HG03571 (cell line): ENCODE measurements around the gene SWI5.
"Not testable (repeated sequence)": the region's sequence is repeated elsewhere in the genome, so short reads cannot be mapped to it uniquely, and the experiment has no call there.

Experiments used
- ATAC-seq: cut with Tn5 transposase; IDR thresholded peaks from one replicate; pipeline ENCODE4 v1.9.1; 2021; ENCODE audit not compliant: unreplicated experiment

SWI5 gene

DNA sequence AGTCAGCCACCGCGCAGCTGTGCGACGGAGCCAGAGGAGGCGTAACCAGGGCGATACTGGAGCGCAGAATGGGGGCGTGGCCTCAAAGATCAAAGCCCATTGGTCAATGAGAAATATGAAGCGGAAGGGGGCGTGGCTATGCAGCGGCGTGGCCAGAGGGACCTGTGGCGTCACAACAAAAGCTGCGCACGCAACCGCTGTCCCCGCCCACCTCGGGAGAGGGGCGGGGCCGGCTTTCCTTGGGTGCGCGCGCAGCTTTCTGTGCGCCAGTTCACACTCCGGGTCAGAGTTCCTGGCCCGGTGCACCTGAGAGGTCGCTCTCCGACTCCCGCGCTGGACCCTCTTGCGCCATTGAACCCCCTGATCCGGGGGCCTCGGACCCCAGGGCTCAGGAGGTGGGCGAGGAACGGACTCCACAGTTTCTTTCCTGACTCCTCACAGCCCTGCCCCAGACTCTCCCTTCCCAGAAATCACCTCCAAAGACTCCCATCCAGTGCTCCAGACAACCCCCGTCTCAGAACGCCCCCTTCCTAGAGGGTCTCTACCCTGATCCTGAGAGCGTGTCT is at the start of gene SWI5:
SWI5 (plus strand) TSS at position 269 of the 566 bp plus-strand sequence.
- peak; percentile 93 for ATAC-seq

DNA sequence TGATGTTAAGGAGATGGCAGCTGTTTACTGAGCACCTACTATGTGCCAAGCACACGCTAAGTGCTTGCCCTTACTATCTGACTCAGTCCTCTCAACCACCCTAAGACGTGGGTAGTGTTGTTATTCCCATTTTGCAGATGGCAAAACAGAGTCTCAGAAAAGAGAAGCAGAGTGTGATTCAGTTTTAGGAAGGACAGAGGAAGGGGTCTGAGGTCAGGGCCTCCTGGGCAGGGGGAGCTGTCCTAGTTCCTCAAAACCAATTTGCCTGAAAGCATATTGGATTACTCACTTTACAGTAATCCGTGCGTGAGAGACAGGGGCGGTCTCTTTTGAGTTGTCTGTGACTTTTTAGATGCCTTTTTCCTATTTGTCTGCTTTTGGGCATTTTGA is 49.7 kb upstream of the SWI5 start:
- ATAC-seq = no peak

DNA sequence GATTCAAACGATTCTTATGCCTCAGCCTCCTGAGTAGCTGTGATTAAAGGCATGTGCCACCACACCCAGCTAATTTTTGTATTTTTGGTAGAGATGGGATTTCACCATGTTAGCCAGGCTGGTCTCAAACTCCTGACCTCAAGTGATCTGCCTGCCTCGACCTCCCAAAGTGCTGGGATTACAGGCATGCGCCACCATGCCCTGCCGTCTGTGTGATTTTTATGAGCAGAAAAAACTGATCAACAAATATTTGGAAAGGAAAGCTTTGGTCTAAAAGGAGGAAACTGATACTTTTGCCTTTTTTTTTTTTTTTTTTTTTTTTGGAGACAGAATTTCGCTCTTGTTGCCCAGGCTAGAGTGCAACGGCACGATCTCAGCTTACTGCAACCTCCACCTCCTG is 45.2 kb upstream of the SWI5 start:
- not testable (repeated sequence) for ATAC-seq

DNA sequence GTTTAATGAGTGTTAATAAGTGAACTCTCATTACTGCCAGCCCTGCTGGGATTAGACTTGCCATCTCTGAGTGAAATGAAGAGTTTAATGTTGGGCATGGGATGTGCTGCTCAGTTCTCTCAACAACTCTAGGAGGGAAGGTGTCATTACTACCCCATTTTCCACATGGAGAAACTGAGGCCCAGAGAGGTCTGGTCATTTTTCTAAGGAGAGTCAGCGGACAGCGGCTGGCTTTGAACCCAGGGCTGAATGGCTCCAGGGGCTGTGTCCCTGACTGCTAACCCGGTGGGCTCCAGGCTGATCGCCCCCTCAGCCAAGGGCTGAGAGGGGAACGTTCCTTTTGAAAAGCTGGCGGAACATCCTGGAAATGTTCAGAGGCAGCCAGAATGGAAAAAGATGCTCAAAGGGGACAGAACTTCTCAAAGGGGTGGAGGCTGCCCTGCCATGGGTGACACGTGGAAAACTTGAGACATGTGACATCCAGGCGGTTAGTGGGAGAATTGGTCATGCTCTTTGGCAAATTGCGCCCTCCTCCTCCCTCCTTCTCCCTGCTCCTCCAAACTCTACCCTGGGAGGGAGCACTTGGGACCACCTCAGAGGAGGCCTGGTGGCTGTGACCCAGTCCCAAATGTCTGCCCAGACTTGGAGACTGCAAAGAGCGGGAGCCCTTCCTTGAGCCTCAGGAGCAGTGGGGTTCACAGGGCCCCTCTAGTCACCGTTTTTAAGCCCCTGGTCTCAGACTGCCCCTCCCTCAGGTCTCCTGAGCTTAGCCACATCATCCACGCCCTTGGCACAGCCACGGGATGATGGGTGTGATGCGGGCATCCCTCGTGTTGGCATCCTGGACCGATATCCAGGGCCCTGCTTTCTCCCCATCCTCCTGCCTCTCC is 44.2 kb upstream of the SWI5 start:
- no peak for ATAC-seq

DNA sequence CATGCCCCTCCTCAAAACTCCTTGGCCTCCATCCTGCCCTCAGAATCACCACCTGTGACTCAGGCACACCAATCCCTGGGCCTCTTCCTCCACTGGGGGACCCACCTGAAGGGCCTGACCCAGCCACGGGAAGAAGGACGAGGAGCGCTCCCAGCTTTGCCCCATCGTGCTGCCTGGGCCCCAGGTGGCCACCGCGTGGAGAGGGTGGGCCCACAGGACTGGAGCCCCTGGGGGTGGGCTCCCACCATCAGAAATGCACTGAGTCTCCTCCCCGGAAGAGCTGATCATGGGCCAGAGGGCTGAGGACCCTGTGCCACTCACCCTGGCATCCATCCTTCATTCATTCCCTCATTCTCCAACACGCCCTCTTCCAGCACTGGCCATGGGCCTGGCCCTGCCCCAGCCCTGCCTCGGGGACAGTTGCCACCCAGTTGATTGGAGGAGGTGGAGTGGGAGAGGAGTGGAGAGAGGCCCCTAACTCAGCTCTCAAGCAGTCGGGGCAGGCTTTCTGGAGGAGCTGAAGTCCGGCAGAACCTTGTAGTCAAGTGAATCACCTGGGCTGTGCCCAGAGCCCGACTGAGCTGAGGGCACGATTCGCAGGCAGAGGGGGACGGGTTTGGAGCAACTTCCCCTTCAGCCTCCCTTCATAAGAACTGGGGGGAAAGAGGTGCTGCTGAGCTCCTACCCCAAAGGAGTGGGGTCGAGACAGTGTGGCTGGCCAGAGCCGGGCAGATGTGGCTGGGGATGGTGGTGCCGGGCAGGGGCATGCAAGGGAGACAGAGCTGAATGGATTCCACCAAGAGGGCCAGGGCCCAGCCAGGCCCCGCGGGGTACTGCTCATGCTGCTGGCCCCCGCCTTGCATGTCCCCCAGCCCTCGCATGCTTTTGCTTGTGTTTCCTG is 43.3 kb upstream of the SWI5 start:
- no peak for ATAC-seq

DNA sequence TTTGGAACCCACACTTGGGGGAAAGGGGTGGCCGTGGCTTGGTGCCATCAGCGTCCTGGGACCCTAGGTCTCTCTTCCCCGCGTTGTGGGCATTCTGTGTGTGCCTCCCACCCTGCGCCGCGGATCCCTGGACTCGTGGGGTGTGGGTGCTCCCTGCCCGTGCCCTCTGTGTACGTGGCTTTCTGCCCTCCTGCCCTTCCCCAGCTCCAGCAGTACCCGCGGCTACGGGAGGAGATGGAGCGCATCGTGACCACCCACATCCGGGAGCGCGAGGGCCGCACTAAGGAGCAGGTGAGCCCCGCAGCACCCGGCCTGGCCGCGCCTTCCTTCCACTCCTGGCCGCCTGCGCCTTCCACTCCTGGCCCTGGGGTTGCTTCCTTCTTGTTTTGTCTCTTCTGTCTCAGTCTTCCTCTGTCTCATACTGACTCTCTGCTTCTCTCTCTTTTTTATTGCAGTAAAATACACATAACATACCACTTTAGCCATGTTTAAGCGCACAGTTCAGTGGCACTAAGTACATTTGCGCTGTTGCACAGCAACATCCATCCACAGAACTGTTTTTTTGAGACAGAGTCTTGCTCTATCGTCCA is 42.2 kb upstream of the SWI5 start:
- no peak for ATAC-seq

DNA sequence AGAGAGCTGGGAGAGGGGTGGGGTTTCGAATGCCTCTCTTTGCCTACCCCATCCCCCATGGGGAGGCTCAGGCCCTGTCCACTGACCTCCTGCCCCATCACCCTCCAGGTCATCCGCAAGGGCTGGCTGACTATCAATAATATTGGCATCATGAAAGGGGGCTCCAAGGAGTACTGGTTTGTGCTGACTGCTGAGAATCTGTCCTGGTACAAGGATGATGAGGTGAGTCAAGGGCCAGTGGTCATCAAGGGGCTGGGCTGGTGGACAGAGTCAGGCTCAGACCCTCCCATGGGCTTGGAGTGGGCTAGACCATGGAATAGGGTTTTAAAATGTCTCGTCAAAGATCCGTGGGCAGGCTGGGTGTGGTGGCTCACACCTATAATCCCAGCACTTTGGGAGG is 34.0 kb upstream of the SWI5 start:
- ATAC-seq = no peak

DNA sequence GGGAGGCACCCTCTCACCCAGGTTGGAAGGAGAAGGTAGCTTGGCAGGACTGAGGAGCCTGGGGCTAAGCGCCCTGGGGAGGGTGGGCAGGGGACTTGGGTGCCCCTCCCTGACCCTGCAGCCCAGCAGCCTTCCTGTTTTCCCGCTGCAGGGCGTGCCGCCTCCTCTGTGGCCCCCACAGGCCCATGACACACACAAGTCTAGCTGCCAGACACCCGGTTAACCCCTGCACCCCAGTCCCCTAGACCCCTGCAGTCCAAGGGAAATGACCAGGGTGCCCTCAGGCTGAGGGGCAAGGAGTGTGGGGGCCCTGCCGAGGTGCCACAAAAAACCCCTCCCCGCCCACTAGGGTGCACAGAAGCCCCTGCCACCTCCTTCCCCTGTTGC is 33.3 kb upstream of the SWI5 start:
- ATAC-seq = no peak

DNA sequence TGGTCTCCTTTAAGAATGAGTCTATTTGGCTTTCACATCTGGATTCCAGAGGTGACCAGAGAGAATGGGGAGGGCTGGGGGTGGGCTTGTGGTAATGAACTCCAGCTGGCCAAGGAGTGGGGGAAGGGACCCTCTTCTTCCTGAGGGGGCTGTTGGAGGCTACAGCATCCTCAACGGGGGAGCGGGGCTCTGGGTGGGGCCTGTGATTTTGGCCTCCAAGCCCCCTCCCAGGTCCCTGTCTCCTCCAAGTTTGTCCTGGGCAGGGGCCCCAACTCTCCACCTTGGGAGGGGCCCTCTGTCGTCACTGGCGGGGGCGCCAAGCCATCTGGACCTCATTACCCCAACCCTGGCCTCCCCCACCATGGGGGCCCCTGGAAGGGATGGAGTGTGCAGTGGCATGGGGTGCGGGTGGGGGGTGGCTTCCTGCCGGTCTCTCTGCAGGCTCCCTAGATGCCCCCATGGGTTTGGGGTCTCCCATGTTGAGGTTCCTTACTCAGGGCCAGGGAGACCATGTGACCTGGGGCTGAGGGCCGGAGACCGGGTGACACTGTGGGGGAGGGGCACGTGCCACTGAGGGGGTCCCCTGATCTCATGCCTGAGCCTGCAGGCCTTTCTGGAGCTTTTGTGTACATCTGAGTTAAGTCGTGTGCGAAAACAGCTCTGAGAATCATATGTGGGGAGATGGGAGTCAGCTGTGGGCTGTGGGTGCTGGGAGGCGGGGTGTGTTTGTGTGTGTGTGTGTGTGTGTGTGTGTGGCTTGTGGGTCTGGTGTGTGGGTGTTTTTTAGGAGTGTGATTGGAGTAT is 32.7 kb upstream of the SWI5 start:
- ATAC-seq = no peak

DNA sequence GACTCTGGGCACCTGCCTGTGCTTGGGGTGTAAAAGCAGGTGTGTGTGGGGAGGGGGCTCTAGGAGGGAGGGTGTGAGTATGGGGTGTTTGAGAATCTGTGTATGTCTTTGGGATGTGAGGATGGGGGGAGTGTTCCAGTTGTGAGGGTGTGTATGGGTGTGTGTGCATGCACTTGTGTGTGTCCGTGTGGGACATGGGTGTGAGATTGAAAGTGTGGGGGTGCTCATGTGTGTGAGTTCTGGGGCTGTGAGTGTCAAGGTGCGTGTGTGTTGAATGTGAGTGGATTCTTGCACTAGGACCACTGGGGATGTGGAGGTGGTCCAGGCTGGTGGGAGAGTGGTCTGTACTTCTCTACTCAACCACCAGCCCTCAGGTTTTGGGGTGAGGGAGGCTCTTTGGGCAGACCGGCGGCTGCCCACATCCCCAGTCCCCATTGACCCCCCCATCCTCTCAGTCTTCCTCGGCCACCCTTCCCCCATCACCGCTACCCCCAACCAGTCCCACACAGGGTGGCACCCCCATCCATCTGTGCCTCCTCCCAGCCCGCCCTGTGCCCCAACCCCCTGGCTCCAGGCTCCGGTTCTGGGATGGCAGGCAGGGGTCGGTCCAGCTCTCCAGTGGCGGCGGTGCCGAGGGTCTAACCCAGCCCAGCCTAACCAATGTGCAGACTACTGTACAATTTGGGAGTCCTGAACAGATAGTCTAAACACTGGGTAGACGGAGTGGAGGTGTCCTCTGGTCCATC is 31.8 kb upstream of the SWI5 start:
- ATAC-seq = no peak

DNA sequence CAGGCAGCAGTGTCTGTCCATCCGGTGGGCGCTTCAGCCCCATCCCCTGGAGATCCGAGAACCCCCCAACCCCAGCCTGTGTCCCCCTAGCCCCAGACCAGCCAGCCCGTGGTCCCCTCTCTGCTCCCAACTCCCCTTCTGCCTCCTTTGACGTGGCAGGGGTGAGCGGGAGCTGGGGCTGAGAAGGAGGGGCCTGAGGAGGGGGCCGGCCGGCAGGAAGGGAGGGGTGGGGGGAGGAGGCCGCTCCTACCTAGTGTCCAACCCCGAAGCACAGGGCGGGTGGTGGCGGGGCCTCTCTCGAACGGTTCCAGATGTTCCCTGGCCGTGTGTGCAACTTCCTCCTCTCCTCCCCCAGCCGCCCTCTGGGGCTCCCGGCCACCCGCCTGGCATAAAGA is 31.2 kb upstream of the SWI5 start:
- ATAC-seq = no peak

DNA sequence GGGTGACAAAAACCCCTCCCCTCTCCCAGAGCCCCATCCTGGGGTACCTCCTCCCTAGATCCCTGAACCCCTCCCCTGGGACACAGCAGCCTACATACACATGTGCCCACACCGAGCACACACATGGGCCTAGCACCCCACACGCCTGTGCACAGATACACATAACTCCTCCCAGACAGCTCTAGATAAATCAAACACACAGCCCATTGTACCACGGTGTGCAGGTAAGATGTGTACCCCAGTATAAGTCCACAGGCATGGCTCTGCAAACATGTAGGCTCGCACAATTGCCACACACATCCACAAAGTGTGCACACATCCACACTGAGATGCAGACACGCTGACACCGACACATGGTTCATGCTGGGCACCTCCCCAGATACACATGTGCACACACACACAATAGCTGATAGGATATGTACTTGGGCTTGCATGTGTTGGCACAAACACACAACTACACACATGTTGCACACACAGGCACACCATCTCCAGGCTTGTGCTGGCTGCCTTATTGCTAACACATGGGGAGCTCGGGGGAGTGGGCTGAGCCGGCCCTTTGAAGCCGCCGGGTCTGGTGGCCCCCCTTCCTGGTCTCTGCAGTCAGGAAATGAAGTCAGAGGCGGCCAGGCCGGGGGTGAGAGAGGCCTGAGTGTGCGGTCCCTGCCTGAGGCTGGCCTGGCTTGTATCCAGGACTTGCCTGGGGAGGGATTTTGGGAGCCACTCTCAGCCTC is 30.5 kb upstream of the SWI5 start:
- no peak for ATAC-seq

DNA sequence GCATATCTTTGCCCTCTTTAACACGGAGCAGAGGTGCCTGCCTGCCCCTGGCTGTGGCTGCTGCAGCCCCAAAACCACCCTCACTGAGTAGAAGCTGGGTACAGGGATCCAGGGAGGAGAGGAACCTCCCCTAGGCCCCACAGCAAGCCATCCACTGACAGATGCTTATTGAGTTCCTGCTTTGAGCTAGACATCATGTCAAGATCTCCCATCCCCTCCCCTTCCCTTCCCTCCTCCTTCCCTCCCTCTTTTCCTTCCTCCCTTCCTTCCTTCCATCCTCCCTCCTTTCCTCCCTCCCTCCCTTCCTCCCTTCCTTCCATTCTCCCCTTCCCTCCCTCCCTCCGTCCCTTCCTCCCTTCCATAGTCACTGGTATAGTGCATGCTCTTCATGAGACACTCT is 29.6 kb upstream of the SWI5 start:
- no peak for ATAC-seq

DNA sequence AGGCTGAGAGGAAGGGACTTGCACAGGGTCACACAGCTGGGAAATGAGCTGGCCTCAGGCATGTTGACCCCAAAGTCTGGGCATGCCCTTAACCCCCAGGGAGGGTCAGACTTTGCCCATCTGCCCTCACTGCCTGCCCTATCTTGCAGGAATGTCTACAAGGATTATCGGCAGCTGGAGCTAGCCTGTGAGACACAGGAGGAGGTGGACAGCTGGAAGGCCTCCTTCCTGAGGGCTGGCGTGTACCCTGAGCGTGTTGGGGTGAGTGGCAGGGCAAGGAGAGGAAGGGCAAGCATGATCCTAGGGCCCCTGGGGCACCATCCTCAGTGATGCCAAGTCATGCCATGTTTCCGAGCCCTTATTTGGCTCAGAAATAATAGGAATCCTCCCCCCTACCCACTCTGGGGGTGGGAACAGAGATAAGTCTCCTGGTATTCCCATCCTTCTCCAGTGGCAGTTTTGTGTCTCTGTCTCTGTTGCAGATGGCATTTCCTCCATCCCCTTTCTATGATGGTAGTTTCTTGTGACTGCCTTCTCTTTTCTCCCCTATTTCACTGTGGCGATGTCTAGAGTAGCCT is 28.8 kb upstream of the SWI5 start:
- ATAC-seq = no peak

DNA sequence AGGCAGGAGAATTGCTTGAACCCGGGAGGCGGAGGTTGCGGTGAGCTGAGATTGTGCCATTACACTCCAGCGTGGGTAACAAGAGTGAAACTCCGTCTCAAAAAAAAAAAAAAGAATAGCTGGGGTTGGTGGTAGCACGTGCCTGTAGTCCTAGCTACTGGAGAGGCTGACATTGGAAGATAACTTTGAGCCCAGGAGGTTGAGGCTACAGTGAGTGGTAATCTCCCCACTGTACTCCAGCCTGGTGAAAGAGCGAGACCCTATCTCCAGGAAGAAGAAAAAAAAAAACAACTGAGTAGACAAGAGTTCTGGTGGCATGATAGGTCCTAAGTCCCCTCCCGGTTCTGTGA is 26.5 kb upstream of the SWI5 start:
- no peak for ATAC-seq

DNA sequence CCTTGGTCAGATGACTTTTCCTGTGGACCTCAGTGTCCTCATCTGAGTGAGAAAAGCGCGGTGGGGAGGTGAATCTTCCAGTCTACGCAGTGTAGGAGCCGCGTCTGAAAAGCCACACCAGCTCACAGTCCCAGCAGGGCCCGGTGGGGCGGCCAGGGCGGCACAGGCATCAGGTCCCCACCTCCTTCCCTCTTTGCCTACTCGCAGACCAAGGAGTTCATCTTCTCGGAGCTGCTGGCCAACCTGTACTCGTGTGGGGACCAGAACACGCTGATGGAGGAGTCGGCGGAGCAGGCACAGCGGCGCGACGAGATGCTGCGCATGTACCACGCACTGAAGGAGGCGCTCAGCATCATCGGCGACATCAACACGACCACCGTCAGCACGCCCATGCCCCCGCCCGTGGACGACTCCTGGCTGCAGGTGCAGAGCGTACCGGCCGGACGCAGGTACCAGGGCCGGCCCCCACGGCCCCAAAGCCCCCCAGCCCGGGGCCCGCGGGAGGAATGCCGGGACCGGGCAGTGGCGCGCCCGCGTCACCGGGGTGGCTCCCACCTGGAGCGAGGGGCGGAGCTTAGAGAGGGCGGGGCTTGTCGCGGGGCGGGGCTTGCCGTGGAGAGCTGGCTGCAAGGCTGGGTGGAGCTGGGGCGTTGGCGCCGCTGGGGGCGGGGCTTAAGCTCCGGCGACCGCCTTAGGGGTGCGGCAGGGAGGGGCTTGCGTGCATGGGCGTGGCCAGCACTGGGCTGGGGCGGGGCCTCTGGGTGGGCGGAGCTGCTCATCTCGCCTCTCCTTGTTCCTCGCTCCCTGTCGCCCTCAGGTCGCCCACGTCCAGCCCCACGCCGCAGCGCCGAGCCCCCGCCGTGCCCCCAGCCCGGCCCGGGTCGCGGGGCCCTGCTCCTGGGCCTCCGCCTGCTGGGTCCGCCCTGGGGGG is 25.9 kb upstream of the SWI5 start:
- ATAC-seq = peak; percentile 80

DNA sequence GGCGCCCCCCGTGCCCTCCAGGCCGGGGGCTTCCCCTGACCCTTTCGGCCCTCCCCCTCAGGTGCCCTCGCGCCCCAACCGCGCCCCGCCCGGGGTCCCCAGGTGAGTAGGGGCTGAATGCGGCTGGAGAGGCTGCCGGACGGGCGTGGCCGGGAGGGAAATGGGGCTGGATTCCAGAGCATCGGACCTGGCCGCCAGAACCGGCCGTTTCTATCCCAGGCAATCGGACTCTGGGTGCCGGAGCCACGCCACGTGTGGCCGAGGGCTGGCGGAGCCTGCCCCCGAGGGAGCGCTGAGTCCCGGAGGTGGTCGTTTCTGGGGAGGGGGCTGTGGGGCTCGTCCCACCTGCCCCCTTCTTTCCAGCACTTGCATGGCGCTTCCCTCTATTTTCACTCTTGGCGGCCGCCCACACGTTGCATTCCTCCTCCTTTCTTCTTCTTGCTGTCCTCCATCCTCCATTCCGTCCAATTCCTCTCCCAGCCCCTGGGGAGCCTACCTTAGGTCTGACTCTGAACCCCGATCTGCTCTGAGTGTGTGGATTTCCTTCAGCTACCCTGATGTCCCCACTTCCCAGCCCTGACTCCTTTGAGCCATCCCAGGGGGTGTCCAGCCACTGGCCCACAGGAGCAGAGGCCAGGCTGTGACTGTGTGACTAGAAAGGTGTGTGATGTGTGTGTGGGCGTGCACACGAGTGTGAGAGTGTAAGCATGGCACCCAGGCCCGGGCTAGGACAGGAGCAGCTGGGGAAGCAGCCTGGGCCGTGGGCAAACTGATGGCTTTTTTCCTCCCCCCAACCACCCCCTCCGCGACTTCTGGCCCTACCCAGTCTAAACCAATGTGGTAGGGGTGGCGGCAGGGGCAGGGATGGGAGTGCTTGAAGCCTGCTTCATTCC is 25.0 kb upstream of the SWI5 start:
- no peak for ATAC-seq
